ENCODE data around the gene REL.
"Not testable (repeated sequence)": the region's sequence is repeated elsewhere in the genome, so short reads cannot be mapped to it uniquely, and the experiment has no call there.

Gene REL

DNA sequence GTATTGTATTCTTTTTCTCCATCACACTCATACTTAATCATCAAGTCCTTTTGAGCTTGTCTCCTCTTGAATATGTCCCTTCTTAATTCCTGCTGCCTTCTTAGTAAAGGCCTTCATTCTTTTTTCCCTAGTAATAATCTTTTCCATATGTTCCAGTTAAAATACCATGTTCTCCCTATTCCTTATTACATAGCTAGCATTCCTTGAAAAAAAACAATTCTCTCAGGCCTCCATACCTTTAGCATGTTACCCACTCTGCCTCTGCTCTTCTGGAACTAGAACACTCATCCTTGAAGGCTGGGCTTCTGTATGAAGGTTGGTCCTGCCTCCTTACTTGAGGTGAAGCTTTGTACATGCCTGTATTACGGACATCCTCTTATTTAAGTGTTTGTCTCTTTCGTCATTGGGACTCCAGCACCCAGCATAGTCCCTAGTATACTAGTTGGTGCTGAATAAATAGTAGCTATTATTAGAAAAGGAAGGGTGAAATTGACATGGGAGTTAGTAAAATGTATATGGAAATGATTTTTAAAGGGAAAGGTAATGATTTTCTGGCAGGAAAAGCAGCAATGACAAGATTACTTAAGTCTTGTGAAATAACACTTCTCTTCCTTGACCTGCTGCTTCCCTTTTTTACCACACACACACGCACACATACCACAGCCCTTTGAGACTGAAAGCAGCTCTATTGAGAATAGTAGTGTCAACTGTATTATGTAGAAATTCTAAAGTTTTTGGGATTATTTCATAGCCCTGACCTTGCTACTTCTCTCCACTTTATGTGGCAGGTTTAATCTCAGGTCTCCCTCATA lies 45.6 kb downstream of the REL start:
- no peak for DNase-seq

DNA sequence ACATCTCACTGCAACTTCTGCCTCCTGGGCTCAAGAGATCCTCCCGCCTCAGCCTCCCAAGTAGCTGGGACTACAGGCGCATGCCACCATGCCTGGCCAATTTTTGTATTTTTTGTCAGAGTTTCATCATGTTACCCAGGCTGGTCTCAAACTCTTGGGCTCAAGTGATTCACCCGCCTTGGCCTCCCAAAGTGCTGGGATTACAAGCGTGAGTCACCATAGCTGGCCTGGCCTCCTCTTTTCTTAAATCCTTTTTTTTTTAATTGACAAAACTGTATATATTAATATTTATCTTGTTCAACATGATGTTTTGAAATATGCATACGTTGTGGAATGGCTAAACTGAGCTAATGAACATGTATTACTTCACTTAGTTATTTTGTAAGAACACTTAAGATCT lies 50.7 kb downstream of the REL start:
- DNase-seq, result not testable (repeated sequence)

DNA sequence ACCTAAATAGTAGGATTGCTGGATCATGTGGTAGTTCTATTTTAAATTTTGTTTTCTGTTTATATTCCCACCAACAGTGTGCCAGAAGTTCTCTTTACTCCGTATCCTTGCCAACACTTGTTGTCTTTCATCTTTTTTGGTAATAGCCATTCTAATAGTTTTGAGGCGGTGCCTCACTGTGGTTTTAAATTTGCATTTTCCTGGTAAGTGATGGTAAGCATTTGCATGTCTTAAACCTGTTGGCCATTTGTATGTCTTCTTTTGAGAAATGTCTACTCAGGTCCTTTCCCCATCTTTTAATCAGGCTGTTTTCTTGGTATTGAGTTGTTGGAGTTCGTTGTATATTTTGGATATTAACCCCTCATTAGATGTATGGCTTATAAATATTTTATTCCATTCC lies 51.6 kb downstream of the REL start:
- no peak for DNase-seq

DNA sequence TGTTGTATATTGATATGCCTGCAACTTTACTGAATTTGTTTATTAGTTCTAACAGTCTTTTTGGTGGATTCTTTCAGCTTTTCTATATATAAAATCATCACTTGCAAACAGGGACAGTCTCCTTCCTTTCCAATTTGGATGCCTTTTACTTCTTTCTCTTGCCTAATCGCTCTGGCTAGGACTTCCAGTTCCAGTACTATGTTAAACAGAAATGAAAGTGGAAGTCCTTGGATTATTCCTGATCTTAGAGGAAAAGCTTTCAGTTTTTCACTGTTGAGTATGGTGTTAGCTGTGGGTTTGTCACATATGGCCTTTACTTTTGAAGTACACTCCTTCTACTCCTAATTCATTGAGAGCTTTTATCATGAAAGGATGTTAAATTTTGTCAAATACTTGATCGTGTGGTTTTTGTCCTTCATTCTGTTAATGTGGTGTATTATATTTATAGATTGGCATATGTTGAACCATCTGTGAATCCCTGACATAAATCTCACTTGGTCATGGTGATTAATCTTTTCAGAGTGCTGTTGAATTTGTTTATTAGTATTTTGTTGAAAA lies 52.9 kb downstream of the REL start:
- no peak for DNase-seq

- no peak for DNase-seq
Observed at GRCh38 chr2:60936757-60937156, 55.4 kb downstream of the REL start.

GRCh38 chr2:60938301-60938700 lies 56.9 kb downstream of the REL start:
- DNase-seq, result no peak

DNA sequence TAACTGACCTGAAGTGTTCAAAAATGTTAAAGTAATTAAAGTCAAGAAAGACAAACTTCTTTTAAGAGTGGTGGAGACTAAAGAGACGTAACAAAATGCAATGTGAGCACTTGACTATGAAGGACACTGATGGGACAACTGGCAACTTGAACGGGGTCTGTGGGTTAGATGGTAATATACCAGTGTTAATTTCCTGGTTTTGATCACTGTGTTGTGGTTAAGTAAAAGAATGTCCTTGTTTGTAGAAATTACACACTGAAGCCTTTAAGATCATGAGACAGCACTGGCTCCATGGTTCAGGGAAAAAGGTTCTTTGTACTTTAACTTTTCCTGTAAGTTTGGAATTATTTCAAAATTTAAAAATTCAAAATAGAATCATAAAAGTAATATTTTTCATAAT lies 58.2 kb downstream of the REL start:
- no peak for DNase-seq

GRCh38 chr2:60945341-60945740 lies 64.0 kb downstream of the REL start:
- DNase-seq, result no peak

DNA sequence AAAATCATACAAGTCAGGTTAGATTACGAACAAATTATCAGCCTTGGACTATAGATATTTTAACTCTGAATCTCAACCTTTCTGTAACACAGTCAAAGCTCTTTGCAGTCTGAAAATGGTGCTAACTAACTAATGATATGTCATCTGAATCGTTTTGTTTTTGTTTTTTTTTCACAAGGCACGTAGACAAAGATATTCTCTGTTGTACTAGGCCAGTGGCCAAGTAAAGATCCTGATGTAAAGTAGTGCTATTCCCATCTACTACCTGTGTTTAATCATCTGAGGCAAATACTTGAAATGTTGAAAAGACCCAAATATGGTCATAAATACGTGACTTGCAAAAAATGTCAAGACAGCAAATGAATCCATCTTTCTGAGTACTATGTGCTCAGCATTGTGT lies 65.7 kb downstream of the REL start:
- no peak for DNase-seq

DNA sequence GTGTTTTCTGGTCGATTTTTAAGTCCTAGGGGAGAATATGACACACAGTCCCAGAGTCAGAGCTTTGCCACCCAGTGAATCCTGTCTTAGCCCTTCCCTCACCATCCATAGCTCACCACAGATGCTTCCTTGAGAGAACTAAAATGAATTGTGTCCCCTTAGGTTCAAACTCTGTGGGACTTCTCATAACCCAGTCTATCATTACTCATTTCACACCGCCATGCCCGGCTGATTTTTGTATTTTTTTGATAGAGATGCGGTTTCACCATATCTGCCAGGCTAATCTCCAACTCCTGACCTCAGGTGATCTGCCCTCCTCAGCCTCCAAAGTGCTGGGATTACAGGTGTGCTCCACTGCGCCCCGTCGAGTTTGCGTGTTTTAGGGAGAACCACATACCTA lies 66.8 kb downstream of the REL start:
- DNase-seq, result no peak

- DNase-seq, result no peak
Observed at GRCh38 chr2:60948926-60949579, 67.7 kb downstream of the REL start.

GRCh38 chr2:60954139-60954538 lies 72.8 kb downstream of the REL start:
- DNase-seq, result no peak

- no peak for DNase-seq
Observed at GRCh38 chr2:60957224-60957623, 75.8 kb downstream of the REL start.

DNA sequence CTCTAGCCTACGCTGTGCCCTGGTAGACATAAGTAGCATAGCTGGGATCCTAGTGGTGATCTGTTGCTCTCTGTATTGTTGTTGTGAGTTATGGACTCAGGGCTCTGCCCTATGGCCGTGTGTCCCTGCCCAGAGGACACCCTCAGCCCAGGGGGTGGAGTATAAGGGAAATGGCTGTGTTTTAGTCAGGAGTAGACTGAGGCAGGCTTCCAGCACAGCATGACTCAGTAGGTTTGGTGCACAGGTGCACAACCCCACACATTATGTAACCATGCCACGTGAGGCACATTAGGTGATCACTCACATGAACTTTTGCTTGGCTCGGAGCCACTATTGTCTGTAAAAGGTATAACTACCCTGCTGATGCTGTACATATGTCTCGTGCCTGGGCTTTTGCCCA lies 76.3 kb downstream of the REL start:
- DNase-seq, result no peak

DNA sequence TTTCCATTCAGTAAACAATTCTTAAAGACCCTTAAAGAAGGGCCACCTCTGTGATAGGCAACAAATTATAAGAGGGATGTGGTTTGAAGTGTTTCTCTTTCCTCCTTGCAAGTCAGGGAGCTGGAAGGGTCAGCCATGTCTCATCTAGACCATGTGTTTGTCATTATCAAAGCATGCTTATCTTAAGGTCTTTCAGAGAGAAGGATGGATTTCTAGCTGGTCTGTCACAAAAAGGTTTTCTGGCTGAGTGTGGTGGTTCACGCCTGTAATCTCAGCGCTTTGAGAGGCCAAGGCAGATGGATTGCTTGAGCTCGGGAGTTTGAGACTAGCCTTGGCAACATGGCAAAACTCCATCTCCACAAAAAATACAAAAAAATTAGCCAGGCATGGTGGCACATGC lies 77.0 kb downstream of the REL start:
- no peak for DNase-seq

DNA sequence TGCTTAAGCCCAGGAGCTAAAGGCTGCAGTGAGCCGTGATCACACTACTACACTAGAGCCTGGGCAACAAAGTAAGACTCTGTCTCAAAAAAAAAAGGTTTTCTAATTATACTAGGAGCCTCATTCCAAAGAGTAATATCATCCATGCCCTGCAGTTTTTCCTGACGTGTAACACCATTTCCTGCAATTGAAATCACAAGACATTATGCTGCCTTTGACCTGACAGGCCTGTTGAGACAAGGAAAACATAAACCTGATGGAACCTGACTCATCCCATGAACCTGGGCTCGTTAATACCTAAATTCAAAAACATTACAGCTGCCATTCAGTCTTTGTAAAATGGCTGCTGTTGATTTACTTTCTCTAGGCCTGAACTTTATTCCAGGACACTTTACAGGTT lies 77.4 kb downstream of the REL start:
- DNase-seq, result no peak

GRCh38 chr2:60959501-60959900 lies 78.1 kb downstream of the REL start:
- DNase-seq, result no peak

- DNase-seq, result no peak
Observed at GRCh38 chr2:60960706-60961105, 79.3 kb downstream of the REL start.

DNA sequence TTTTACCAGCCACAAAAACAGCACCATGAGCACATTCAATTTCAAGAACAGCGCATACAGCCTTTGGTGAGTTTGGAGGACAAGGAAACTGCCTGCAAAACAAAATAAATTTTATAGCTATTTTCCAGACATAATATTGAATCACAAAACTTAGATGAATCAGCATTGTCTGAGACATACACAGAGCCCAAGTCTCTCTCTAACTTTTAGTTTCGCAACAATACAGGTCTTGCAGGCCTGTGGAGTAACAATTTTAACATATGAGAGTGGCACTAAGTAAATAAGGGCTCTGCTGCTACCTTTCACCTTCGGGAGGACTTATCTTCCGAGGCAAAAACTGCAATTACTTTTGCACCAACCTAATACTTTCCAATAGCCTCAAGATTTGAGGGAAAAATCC lies 80.1 kb downstream of the REL start:
- DNase-seq, result no peak

DNA sequence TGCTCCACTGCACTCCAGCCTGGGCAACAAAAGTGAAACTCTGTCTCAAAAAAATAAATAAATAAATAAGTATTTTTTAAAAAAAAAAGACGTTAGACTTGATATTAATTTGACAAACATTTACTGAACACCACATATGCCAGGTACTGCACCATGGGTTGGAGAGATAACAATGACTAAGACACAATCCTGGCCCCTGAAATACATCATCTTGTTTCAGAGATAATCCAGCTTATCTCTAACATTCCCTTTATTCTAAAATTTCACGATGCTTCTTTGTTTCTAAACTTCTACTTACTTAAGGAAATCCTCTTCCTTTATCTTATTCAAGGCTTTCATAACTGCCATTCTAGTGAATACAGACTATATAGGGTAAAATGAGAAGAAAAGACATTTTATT lies 81.2 kb downstream of the REL start:
- DNase-seq, result no peak

GRCh38 chr2:60963190-60963589 lies 81.8 kb downstream of the REL start:
- DNase-seq, result no peak

DNA sequence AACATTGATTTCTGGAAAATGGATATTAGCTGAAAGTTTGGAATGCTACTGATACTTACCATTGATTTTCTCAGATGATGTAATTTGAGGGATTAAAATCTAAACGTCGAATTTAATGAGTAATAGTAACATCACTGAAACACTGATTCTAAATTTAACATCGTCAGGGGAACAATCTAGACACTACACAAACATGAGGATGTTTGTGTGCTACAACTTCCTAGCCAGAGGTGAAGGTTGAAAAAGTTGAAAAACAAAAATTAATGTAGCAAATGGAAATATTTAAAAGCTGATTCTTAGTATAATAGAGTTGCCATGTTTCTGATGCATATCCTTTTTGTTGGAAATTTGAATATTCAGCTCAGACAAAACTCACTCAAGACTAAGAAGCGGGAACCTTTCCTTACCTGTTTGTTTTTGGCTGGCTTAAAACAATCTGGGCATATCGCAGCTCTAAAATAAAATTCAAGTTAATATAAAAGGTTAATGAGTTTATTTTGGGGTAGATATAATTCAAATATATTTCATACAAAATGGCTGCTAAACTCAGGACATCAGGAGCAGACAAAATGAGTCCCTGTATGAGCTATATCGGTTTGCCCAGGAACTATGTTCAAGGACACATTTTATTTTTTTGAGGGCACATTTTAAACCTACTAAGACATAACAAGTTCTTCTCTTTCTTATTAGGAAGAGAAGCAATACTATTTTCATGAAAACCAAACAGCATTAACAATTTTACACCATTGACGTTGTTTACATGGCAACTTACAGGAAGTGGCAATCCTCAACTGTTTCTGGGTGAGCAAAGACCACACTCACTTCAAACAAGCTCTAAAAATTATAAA lies 83.5 kb downstream of the REL start:
- no peak for DNase-seq

GRCh38 chr2:60965499-60965785 lies 84.1 kb downstream of the REL start:
- DNase-seq, result no peak

All from DMS79 treated with DMSO at 0.1 percent for 48 hours (cell line).